MM.1S (cell line): ENCODE data around the gene DDX56.

Experiments used
- DNase-seq: peaks from one replicate; pipeline ENCODE4 v3.0.0-alpha.2; 2015
- H2AFZ ChIP-seq: fragments of 300-600 bp; sonication (generic); 2 replicates; pipeline ENCODE4 v1.6.0; 2016; ENCODE audit warnings: antibody characterized with exemption, low read length
- H3F3A ChIP-seq: fragments of 300-600 bp; sonication (generic); 2 replicates; pipeline ENCODE4 v1.6.1; 2016; ENCODE audit warnings: mild to moderate bottlenecking, antibody characterized with exemption, low read length, moderate library complexity, mixed read lengths; ENCODE audit not compliant: insufficient read depth
- H3K27ac ChIP-seq: fragments of 300-600 bp; sonication (generic); 2 replicates; pipeline ENCODE4 v1.5.1; 2016; ENCODE audit warnings: mild to moderate bottlenecking, low read length
- H3K27me3 ChIP-seq: fragments of 300-600 bp; sonication (generic); replicated peaks from 2 replicates; pipeline ENCODE4 v1.6.0; 2016; ENCODE audit warnings: low read length; ENCODE audit not compliant: insufficient read depth
- H3K36me3 ChIP-seq: fragments of 300-600 bp; sonication (generic); replicated peaks from 2 replicates; pipeline ENCODE4 v1.6.1; 2016; ENCODE audit warnings: mild to moderate bottlenecking, low read length, mixed read lengths; ENCODE audit not compliant: insufficient read depth
- H3K4me1 ChIP-seq: fragments of 300-600 bp; sonication (generic); 2 replicates; pipeline ENCODE4 v1.6.1; 2016; ENCODE audit warnings: low read length, mixed read lengths
- H3K4me2 ChIP-seq: fragments of 300-600 bp; sonication (generic); 2 replicates; pipeline ENCODE4 v1.6.0; 2016; ENCODE audit warnings: low read depth, low read length
- H3K4me3 ChIP-seq: fragments of 300-600 bp; sonication (generic); 2 replicates; pipeline ENCODE4 v1.5.1; 2016; ENCODE audit warnings: low read length, mixed read lengths
- H3K79me2 ChIP-seq: fragments of 300-600 bp; sonication (generic); 2 replicates; pipeline ENCODE4 v1.6.1; 2016; ENCODE audit warnings: mixed run types, low read length, mixed read lengths
- H3K9ac ChIP-seq: fragments of 300-600 bp; sonication (generic); 2 replicates; pipeline ENCODE4 v1.6.1; 2016; ENCODE audit warnings: low read length, mixed read lengths
- H3K9me2 ChIP-seq: fragments of 300-600 bp; sonication (generic); replicated peaks from 2 replicates; pipeline ENCODE4 v1.6.1; 2016; ENCODE audit warnings: mild to moderate bottlenecking, low read length, mixed read lengths; ENCODE audit not compliant: insufficient read depth
- H3K9me3 ChIP-seq: fragments of 300-600 bp; sonication (generic); replicated peaks from 2 replicates; pipeline ENCODE4 v1.6.1; 2016; ENCODE audit warnings: mild to moderate bottlenecking, low read length, mixed read lengths; ENCODE audit not compliant: insufficient read depth
- H4K20me1 ChIP-seq: fragments of 300-600 bp; sonication (generic); 2 replicates; pipeline ENCODE4 v1.6.1; 2016; ENCODE audit warnings: mild to moderate bottlenecking, low read length, moderate library complexity, mixed read lengths; ENCODE audit not compliant: insufficient read depth
- EZH2 ChIP-seq: fragments of 300-600 bp; sonication (generic); optimal IDR thresholded peaks from 2 replicates; pipeline ENCODE3; 2017; ENCODE audit warnings: low read depth, mild to moderate bottlenecking, antibody characterized with exemption, low read length, mixed read lengths
- EZH2phosphoT487 ChIP-seq: fragments of 300-600 bp; sonication (generic); IDR thresholded peaks from 2 replicates; pipeline ENCODE4 v1.6.1; 2018; ENCODE audit warnings: antibody characterized with exemption, low read length
- TF ChIP-seq, protein P1 (sequence below): fragments of 300-600 bp; sonication (generic); IDR thresholded peaks from 2 replicates; pipeline ENCODE4 v1.5.1; 2016; ENCODE audit warnings: antibody characterized with exemption, low read length, mixed read lengths

The DDX56 gene

DNA sequence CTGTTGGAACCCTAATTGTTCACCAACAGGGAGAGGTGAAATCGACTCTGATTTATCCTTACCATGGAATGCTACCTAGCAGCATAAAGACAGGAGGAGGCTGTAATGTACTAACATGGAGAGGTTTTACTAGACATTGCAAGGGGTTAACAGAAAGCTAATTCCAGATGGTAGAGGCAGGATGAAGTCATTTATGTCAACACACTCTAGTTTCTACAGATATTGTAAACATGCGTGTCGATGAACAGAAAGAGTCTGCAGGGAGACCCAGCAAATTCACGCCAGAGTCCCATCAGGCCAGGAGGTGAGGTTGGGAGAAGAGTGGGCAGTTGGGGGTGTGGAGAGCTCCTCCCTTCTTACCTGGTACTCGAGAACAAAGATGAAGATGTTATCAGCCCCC is 39.6 kb downstream of the DDX56 start:
- H3K36me3 ChIP-seq = no peaks in the 10 kb centered on the region
- H3K9me3 ChIP-seq = no peaks in the 10 kb centered on the region
- no peak overlapping the region for H3K4me2 ChIP-seq
- no peak for DNase-seq
- no peak overlapping the region for H3K9ac ChIP-seq
- no peaks in the 10 kb centered on the region for H3K79me2 ChIP-seq
- H3K9me2 ChIP-seq = no peaks in the 10 kb centered on the region
- no peaks in the 10 kb centered on the region for H4K20me1 ChIP-seq
- H3K4me3 ChIP-seq = no peak overlapping the region
- H3K4me1 ChIP-seq = no peaks in the 10 kb centered on the region
- no peaks in the 10 kb centered on the region for H3F3A ChIP-seq
- H3K27ac ChIP-seq = no peak overlapping the region
- H3K27me3 ChIP-seq = no peaks in the 10 kb centered on the region
- TF ChIP-seq, protein P1, sequence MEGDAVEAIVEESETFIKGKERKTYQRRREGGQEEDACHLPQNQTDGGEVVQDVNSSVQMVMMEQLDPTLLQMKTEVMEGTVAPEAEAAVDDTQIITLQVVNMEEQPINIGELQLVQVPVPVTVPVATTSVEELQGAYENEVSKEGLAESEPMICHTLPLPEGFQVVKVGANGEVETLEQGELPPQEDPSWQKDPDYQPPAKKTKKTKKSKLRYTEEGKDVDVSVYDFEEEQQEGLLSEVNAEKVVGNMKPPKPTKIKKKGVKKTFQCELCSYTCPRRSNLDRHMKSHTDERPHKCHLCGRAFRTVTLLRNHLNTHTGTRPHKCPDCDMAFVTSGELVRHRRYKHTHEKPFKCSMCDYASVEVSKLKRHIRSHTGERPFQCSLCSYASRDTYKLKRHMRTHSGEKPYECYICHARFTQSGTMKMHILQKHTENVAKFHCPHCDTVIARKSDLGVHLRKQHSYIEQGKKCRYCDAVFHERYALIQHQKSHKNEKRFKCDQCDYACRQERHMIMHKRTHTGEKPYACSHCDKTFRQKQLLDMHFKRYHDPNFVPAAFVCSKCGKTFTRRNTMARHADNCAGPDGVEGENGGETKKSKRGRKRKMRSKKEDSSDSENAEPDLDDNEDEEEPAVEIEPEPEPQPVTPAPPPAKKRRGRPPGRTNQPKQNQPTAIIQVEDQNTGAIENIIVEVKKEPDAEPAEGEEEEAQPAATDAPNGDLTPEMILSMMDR = no peak
- TF ChIP-seq EZH2 (no peak), EZH2phosphoT487 (no peak)
- H2AFZ ChIP-seq = no peak overlapping the region

DNA sequence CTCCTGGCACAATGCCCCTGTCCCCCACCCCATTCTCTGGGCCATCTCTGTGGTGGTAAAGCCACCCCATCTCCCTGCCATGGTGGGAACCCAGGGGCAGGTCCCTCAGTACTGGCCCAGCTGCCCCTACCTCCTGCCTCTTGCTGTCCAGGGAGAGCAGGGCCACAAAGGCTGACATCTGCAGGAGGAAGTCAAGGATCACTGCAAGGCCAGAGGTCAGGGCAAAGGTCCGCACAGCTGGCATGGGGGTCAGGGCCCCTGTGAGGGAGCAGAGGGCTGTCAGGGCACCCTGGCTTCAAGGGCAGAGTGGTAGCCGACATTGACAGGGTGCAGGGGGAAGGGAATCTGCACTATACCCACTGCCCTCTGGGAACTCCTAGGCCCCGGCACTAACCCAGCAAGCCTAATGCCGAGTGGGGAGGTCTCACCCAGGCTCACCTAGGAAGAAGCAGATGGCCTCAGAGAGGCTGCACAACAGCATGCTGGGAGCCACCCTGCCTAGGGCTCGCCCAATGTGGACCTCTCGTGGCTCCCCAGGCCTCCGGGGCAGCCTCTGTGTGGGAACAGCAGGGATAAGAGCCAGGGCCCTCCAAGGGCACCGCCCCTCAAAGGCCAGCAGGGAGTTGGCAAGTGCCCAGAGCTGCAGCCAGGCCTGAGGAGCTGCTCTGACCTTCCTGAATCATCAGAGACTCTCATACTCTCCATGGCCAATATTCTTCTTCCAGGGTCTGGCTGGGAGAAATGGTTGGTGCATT is 40.2 kb downstream of the DDX56 start:
- Histone ChIP-seq H4K20me1 (no peaks in the 10 kb centered on the region), H2AFZ (no peak overlapping the region), H3K27ac (no peak overlapping the region), H3K27me3 (no peaks in the 10 kb centered on the region), H3K4me3 (no peak overlapping the region), H3K36me3 (no peaks in the 10 kb centered on the region), H3F3A (no peaks in the 10 kb centered on the region), H3K79me2 (no peaks in the 10 kb centered on the region), H3K9ac (no peak overlapping the region), H3K4me1 (no peaks in the 10 kb centered on the region), H3K9me3 (no peaks in the 10 kb centered on the region), H3K9me2 (no peaks in the 10 kb centered on the region), H3K4me2 (no peak overlapping the region)
- TF ChIP-seq EZH2phosphoT487 = no peak
- TF ChIP-seq, protein P1 = no peak
- no peak for TF ChIP-seq EZH2
- no peak for DNase-seq

DNA sequence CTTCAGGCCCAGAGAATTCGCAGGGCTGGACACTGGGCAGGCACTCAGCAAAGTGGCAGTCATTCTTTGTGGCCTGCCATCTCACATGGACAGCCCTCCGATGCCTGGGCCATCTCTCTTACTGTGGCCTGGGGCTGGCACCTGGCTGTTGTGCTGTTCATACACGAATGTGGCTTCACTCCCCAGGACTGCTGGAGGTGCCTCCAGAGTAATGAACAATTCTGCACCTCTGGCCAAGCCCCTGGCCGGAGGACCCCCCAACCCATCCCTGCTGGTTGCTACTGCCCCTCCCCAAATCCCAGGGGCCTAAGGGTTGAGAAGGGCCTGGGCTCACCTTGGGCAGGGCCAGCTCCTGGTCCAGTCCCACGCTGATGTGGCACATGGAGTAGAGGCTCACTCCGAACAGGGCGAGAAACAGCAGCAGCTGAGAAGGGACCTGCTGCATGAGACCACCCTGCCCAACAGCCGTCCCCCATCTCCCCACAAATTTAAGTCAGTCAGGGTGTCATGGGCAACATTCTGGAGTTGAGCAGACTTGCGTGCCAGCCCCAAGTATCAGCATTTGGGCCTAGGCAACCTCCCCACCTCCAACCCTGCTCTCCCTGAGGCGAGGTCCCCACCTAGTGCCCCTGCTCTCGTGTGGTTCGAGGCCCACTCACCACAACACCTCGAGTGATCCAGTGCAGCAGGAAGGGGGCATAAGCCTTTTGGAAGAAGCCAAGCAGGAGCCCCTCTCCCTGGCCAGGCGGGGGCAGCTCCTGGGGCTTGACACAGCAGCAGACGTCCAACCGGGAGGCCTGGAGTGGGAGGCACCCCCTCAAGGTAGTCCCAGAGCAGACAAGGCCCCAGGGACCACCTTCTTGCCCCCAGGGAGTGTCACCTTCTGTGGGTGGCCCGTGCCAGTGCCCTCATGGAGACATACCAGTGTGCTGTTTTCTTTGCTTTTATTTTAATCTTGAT is 42.0 kb downstream of the DDX56 start:
- TF ChIP-seq, protein P1 = no peak
- no peak for TF ChIP-seq EZH2phosphoT487
- no peak for TF ChIP-seq EZH2
- Histone ChIP-seq H3F3A (no peaks in the 10 kb centered on the region), H3K4me2 (no peak overlapping the region), H3K9me2 (no peaks in the 10 kb centered on the region), H3K79me2 (no peaks in the 10 kb centered on the region), H3K4me3 (no peak overlapping the region), H3K27me3 (no peaks in the 10 kb centered on the region), H3K9ac (no peak overlapping the region), H4K20me1 (no peaks in the 10 kb centered on the region), H3K36me3 (no peaks in the 10 kb centered on the region), H2AFZ (no peak overlapping the region), H3K4me1 (no peaks in the 10 kb centered on the region), H3K9me3 (no peaks in the 10 kb centered on the region), H3K27ac (no peak overlapping the region)
- no peak for DNase-seq
